PC-9 (cell line): ENCODE results near the gene VPS13A. TPM values are rescaled to one million over a fixed set of nuclear protein-coding genes. Genes with fewer than 3 reads are reported as not detected.

Experiments
- BruUV-seq: library from RNA; stranded (reverse); fragments of 400-500 nt; replicated peaks from 2 replicates; lab custom pipeline; 2021; lab: Mats Ljungman, UMichigan
- CTCF ChIA-PET: fragments of 300-600 bp; sonication (Branson Sonifier 250); formaldehyde crosslinking; loops from one replicate; lab custom pipeline; 2022; ENCODE audit warnings: antibody characterized with exemption; lab: Charles Lee
- POLR2A ChIA-PET: fragments of 300-600 bp; sonication (Branson Sonifier 250); formaldehyde crosslinking; loops from one replicate; lab custom pipeline; 2022; ENCODE audit warnings: antibody characterized with exemption; ENCODE audit not compliant: unreplicated experiment; lab: Charles Lee
- DNase-seq, 2 experiments: peaks; one replicate each; pipeline versions ENCODE4 v3.0.0 to v3.0.0-alpha.2; 2015 to 2022; ENCODE audit warnings: mixed read lengths in 1 of 2
- H2AFZ ChIP-seq: fragments of 200-600 bp; sonication (generic); 2 replicates; pipeline ENCODE4 v1.8.1; 2017; ENCODE audit warnings: antibody characterized with exemption
- H3F3A ChIP-seq: fragments of 200-600 bp; sonication (generic); 2 replicates; pipeline ENCODE4 v1.8.1; 2017; ENCODE audit warnings: antibody characterized with exemption, mild to moderate bottlenecking, low read depth; ENCODE audit not compliant: insufficient read depth
- H3K27ac ChIP-seq: fragments of 200-600 bp; sonication (generic); 2 replicates; pipeline ENCODE4 v1.6.1; 2016; ENCODE audit warnings: mixed run types
- H3K27me3 ChIP-seq: fragments of 200-600 bp; sonication (generic); 2 replicates; pipeline ENCODE4 v1.6.1; 2016; ENCODE audit warnings: low read depth, mixed run types; ENCODE audit not compliant: insufficient read depth
- H3K36me3 ChIP-seq: fragments of 200-600 bp; sonication (generic); 2 replicates; pipeline ENCODE4 v1.6.1; 2016; ENCODE audit warnings: low read depth, mixed run types
- H3K4me1 ChIP-seq: fragments of 200-600 bp; sonication (generic); replicated peaks from 2 replicates; pipeline ENCODE4 v1.6.1; 2016; ENCODE audit warnings: mixed run types; ENCODE audit not compliant: insufficient read depth
- H3K4me2 ChIP-seq: fragments of 200-600 bp; sonication (generic); 2 replicates; pipeline ENCODE4 v1.6.1; 2017; ENCODE audit warnings: mixed run types
- H3K4me3 ChIP-seq: fragments of 200-600 bp; sonication (generic); 2 replicates; pipeline ENCODE4 v1.6.1; 2016; ENCODE audit warnings: mixed run types
- H3K79me2 ChIP-seq: fragments of 200-600 bp; sonication (generic); 2 replicates; pipeline ENCODE4 v1.6.1; 2017; ENCODE audit warnings: low read depth, mixed run types
- H3K9me2 ChIP-seq: fragments of 200-600 bp; sonication (generic); 2 replicates; pipeline ENCODE4 v1.8.1; 2017; ENCODE audit warnings: mild to moderate bottlenecking; ENCODE audit not compliant: insufficient read depth
- H3K9me3 ChIP-seq: fragments of 200-600 bp; sonication (generic); 2 replicates; pipeline ENCODE4 v1.8.1; 2016; ENCODE audit warnings: low read depth; ENCODE audit not compliant: insufficient read depth
- H4K20me1 ChIP-seq: fragments of 200-600 bp; sonication (generic); 2 replicates; pipeline ENCODE4 v1.8.1; 2017; ENCODE audit not compliant: insufficient read depth
- CTCF ChIP-seq: fragments of 200-600 bp; sonication (generic); conservative IDR thresholded peaks from 2 replicates; pipeline ENCODE4 v1.6.1; 2017; ENCODE audit warnings: mixed run types, antibody characterized with exemption, mild to moderate bottlenecking, moderate library complexity
- EZH2 ChIP-seq: fragments of 200-600 bp; sonication (generic); IDR thresholded peaks from 2 replicates; pipeline ENCODE4 v1.8.0; 2017; ENCODE audit warnings: antibody characterized with exemption, low read depth
- intact Hi-C: fragments of 100-400 bp; cut with micrococcal nuclease; formaldehyde crosslinking; loops from one replicate; pipeline ENCODE4 v1.10.0; 2022; ENCODE audit not compliant: unreplicated experiment
- total RNA-seq: library from RNA; stranded (reverse); gene quantifications from 2 replicates; pipeline ENCODE4 v1.2.3, GENCODE V29; 2021

VPS13A gene
- total RNA-seq, 1 experiment from 2014 or later: 53.9 TPM

- no peak overlapping the region for H3K4me3 ChIP-seq
- no peak for DNase-seq
- H2AFZ ChIP-seq: no peak overlapping the region
- POLR2A ChIA-PET: no interaction called here
- H3K36me3 ChIP-seq: peaks cover 3% of the 10 kb centered on the region
- CTCF ChIA-PET: interaction anchor here (0.6 kb wide), 1 partner anchor 558 kb away, joined by 4 read pairs; no protein-coding TSS in a partner anchor
- H3K79me2 ChIP-seq: no peaks in the 10 kb centered on the region
- no peaks in the 10 kb centered on the region for H3F3A ChIP-seq
- H3K4me1 ChIP-seq: no peaks in the 10 kb centered on the region
- no peaks in the 10 kb centered on the region for H4K20me1 ChIP-seq
- H3K27me3 ChIP-seq: no peaks in the 10 kb centered on the region
- no peaks in the 10 kb centered on the region for H3K9me3 ChIP-seq
- intact Hi-C loops: no loop called here
- H3K4me2 ChIP-seq: no peak overlapping the region
- TF ChIP-seq EZH2 (no peak), CTCF (no peak)
- BruUV-seq: no TSS peak
- H3K9me2 ChIP-seq: no peaks in the 10 kb centered on the region
- H3K27ac ChIP-seq: no peak overlapping the region
Measured at GRCh38 chr9:77375956-77376532, 198.7 kb downstream of the VPS13A start.

- no peaks in the 10 kb centered on the region for H3K9me2 ChIP-seq
- POLR2A ChIA-PET: no interaction called here
- DNase-seq: no peak
- no peaks in the 10 kb centered on the region for H3K4me1 ChIP-seq
- H3K9me3 ChIP-seq: no peaks in the 10 kb centered on the region
- intact Hi-C loops: no loop called here
- no peaks in the 10 kb centered on the region for H3K27me3 ChIP-seq
- H3K4me3 ChIP-seq: no peak overlapping the region
- H4K20me1 ChIP-seq: no peaks in the 10 kb centered on the region
- no peaks in the 10 kb centered on the region; the same call in none of the 2 replicates for H3K36me3 ChIP-seq
- TF ChIP-seq EZH2 (no peak), CTCF (no peak)
- H3K27ac ChIP-seq: no peak overlapping the region
- H3F3A ChIP-seq: no peaks in the 10 kb centered on the region
- CTCF ChIA-PET: no interaction called here
- BruUV-seq: no TSS peak
- no peaks in the 10 kb centered on the region for H3K79me2 ChIP-seq
- H3K4me2 ChIP-seq: no peak overlapping the region
- H2AFZ ChIP-seq: no peak overlapping the region
Measured at GRCh38 chr9:77384406-77384805, 207.1 kb downstream of the VPS13A start.

- intact Hi-C loops: no loop called here
- Histone ChIP-seq H3F3A (no peaks in the 10 kb centered on the region), H3K4me1 (no peaks in the 10 kb centered on the region), H3K27me3 (no peaks in the 10 kb centered on the region), H2AFZ (no peak overlapping the region), H3K4me3 (no peak overlapping the region), H3K9me3 (no peaks in the 10 kb centered on the region), H4K20me1 (no peaks in the 10 kb centered on the region), H3K4me2 (no peak overlapping the region), H3K27ac (no peak overlapping the region), H3K79me2 (no peaks in the 10 kb centered on the region), H3K36me3 (peaks cover 3% of the 10 kb centered on the region), H3K9me2 (no peaks in the 10 kb centered on the region)
- no TSS peak for BruUV-seq
- ChIA-PET POLR2A (no interaction called here), CTCF (no interaction called here)
- no peak for TF ChIP-seq CTCF
- no peak for TF ChIP-seq EZH2
- DNase-seq: no peak
Measured at GRCh38 chr9:77386187-77386586, 208.9 kb downstream of the VPS13A start.
